ENCODE measurements around the gene UBE2E2.
"Not testable (repeated sequence)": the region's sequence is repeated elsewhere in the genome, so short reads cannot be mapped to it uniquely, and the experiment has no call there.

UBE2E2 gene

DNA sequence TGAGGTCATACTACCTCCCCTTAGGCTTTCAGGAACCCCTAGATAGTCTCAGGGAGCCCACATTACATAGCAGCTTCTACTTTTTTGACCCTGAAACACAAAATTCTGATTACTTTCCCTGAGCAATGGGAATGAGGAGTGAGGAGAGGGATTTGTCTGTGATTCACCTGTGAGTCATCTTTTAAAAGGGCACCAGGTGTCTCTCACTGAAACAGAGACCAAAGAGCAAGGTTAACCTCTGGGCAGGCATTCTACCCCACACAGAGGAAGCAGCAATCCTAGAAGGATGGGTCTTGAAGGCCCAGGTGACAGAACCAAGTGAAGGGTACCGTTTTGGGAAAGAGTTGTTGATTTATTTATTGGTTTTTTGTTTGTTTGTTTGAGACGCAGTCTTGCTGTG is 31.1 kb upstream of the UBE2E2 start:
- H3K27ac ChIP-seq (ENCODE audit: low read depth, low read length): no peak overlapping the region
- no peaks in the 10 kb centered on the region for H3K4me1 ChIP-seq (ENCODE audit: control insufficient read depth, insufficient read depth, low read length)
- no peaks in the 10 kb centered on the region for H3K27me3 ChIP-seq (ENCODE audit: control insufficient read depth, insufficient read depth, low read length)
- H3K36me3 ChIP-seq (ENCODE audit: control insufficient read depth, insufficient read depth, low read length): no peaks in the 10 kb centered on the region
- no peak overlapping the region for H3K4me3 ChIP-seq (ENCODE audit: low read length)
- H3K9ac ChIP-seq (ENCODE audit: low read length): no peak overlapping the region

DNA sequence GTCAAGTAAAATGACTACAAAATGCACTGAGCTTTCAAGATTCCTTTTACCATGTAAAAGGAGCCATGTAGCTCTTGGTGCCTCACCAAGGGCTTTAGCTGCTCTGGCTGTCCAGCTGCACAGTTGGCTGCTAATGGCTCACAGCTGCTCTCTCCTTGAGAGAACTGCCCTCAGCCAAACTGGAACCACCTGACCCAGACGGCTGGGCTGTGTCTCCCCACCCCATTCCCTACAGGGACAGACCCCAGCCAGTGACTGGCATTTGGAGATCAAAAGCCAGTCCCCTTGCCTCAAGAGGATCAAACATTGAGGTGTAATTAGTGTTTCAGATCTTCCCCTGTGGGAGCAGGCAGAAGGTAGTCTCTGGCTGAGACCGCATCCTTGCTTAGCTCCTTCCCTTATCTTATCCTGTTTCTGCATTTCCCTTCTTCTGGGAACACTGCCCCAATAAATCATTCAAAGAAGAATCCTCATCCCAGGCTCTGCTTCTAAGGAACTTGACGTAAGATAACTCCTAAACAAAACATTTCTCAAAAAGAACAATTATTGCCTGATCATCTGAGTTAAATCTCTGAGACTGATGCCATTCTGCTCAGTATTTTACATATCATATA is 28.6 kb upstream of the UBE2E2 start:
- no peak overlapping the region for H3K9ac ChIP-seq (ENCODE audit: low read length)
- H3K27me3 ChIP-seq (ENCODE audit: control insufficient read depth, insufficient read depth, low read length): no peaks in the 10 kb centered on the region
- no peaks in the 10 kb centered on the region for H3K36me3 ChIP-seq (ENCODE audit: control insufficient read depth, insufficient read depth, low read length)
- no peaks in the 10 kb centered on the region for H3K4me1 ChIP-seq (ENCODE audit: control insufficient read depth, insufficient read depth, low read length)
- H3K27ac ChIP-seq (ENCODE audit: low read depth, low read length): no peak overlapping the region
- no peak overlapping the region for H3K4me3 ChIP-seq (ENCODE audit: low read length)

DNA sequence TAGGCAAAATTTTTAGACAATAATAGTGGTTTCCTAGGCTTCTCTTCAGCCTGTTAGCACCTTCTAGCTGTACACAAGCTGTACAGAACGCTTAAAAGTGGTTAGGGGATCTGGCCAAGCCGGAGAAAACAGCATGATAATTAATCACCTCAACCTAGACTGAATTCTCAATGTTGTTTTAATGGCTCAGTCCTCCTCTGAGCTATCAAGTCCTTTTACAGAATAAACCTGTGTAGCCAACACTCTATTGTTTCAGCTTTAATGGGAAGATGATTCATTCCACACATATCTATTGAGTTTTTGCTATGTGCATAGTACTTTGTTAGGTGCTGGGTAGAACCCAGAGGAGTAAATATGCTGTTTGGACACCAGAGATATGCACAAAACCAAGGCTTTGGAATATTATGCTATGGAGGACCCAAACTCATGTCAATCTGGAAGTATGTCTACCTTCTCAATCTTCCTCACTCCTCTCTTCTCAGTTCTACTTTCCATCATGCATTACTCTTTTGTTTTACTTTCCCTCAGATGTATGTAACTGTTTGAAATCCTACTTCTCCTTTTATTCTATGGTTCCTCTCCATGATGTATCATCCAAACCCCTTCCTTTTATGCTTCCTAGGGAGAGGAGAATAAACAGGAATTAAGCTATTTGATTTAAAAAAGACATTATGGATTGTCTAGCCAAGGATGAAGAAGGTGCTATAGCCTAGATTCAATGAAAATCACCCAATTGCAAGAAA is 27.6 kb upstream of the UBE2E2 start:
- H3K9ac ChIP-seq (ENCODE audit: low read length): no peak overlapping the region
- no peak overlapping the region for H3K27ac ChIP-seq (ENCODE audit: low read depth, low read length)
- H3K36me3 ChIP-seq (ENCODE audit: control insufficient read depth, insufficient read depth, low read length): no peaks in the 10 kb centered on the region
- no peaks in the 10 kb centered on the region for H3K27me3 ChIP-seq (ENCODE audit: control insufficient read depth, insufficient read depth, low read length)
- H3K4me3 ChIP-seq (ENCODE audit: low read length): no peak overlapping the region
- no peaks in the 10 kb centered on the region for H3K4me1 ChIP-seq (ENCODE audit: control insufficient read depth, insufficient read depth, low read length)

DNA sequence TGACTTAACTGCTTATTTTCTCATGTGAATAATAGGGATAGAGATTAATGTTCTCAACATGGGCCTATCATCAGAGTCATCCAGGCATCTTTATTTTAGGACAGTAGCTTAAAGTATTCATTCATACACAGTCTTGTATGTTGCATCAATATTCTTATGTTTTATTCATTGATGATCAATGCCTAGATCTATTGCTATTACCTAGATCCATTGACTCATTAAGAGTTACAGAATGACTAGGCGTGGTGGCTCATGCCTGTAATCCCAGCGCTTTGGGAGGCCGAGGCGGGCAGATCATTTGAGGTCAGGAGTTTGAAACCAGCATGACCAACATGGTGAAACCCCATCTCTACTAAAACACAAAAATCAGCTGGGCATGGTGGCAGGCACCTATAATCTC is 26.3 kb upstream of the UBE2E2 start:
- H3K27ac ChIP-seq (ENCODE audit: low read depth, low read length); H3K27me3 ChIP-seq (ENCODE audit: control insufficient read depth, insufficient read depth, low read length); H3K4me3 ChIP-seq (ENCODE audit: low read length); H3K36me3 ChIP-seq (ENCODE audit: control insufficient read depth, insufficient read depth, low read length); H3K9ac ChIP-seq (ENCODE audit: low read length); H3K4me1 ChIP-seq (ENCODE audit: control insufficient read depth, insufficient read depth, low read length): not testable (repeated sequence)

DNA sequence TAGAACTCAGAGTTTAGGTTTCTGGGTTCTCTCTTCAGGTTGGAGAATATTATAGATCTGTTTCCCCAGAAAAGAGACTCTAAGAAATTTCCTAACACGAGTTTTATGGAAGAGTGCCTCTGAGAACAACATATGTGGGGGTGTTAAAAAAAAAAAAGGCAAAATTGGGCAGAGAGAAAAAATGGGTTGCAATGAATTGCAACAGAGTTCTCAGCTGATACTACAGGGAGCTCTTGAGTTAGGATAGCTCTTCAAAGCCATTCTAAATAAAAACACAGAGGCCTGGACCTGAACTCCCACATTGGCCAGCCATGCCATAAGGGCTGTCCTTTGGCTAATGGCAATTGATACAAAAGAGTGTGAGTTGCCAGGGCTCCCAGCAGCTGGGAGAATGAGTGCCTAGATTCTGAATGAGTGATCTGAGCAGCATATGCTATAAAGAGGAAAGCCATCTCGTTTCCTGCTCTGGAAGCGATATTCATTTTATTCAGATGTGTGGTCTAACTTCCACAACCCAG is 20.1 kb upstream of the UBE2E2 start:
- H3K27me3 ChIP-seq (ENCODE audit: control insufficient read depth, insufficient read depth, low read length): no peaks in the 10 kb centered on the region

DNA sequence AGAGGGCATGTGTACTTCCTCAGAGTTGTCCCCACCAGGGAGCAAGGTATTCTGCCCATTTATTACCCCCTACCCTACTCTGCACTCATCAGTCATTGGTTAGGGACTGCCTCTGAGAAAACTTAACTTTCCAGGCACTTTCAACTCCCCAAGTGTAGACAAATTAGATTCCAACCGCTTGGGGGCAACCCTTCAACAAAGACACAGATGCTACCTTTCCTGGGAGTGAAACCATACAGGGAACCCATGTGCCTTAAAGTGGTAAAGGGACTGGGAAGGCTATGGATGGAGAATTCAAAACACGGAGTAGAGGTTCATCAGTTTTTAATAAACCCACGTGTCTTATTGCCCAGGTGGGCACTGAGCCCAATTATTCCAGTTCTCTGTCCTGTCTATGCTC is 19.4 kb upstream of the UBE2E2 start:
- no peaks in the 10 kb centered on the region for H3K27me3 ChIP-seq (ENCODE audit: control insufficient read depth, insufficient read depth, low read length)
- H3K4me3 ChIP-seq (ENCODE audit: low read length): no peak overlapping the region
- H3K4me1 ChIP-seq (ENCODE audit: control insufficient read depth, insufficient read depth, low read length): no peaks in the 10 kb centered on the region
- no peak overlapping the region for H3K27ac ChIP-seq (ENCODE audit: low read depth, low read length)
- H3K36me3 ChIP-seq (ENCODE audit: control insufficient read depth, insufficient read depth, low read length): no peaks in the 10 kb centered on the region
- H3K9ac ChIP-seq (ENCODE audit: low read length): no peak overlapping the region

More for the DNA sequence above, 20.1 kb upstream of the UBE2E2 start:
- no peak overlapping the region for H3K27ac ChIP-seq (ENCODE audit: low read depth, low read length)
- H3K36me3 ChIP-seq (ENCODE audit: control insufficient read depth, insufficient read depth, low read length): no peaks in the 10 kb centered on the region
- no peaks in the 10 kb centered on the region for H3K4me1 ChIP-seq (ENCODE audit: control insufficient read depth, insufficient read depth, low read length)
- H3K4me3 ChIP-seq (ENCODE audit: low read length): no peak overlapping the region
- H3K9ac ChIP-seq (ENCODE audit: low read length): no peak overlapping the region

DNA sequence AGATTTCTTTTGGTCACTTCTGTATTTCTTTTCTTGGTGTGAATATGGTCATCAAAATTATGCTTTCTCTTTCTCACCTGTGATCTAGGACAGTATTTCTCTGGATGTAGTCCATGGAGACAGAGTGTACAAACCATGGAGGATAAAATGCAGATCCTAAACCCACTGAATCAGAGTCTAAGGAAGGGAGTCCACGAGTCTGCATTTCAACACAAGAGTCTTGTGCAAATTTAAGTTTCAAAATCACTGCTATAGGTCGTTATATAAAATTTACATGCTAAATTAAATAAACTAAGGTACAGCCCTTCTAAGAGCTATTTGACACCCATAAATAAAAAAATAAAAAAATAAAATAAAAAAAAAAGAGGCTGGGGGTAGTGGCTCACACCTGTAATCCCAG is 17.3 kb upstream of the UBE2E2 start:
- Histone ChIP-seq H3K27me3 (ENCODE audit: control insufficient read depth, insufficient read depth, low read length) (no peaks in the 10 kb centered on the region), H3K27ac (ENCODE audit: low read depth, low read length) (no peak overlapping the region), H3K4me3 (ENCODE audit: low read length) (no peak overlapping the region), H3K4me1 (ENCODE audit: control insufficient read depth, insufficient read depth, low read length) (no peaks in the 10 kb centered on the region), H3K9ac (ENCODE audit: low read length) (no peak overlapping the region), H3K36me3 (ENCODE audit: control insufficient read depth, insufficient read depth, low read length) (no peaks in the 10 kb centered on the region)

DNA sequence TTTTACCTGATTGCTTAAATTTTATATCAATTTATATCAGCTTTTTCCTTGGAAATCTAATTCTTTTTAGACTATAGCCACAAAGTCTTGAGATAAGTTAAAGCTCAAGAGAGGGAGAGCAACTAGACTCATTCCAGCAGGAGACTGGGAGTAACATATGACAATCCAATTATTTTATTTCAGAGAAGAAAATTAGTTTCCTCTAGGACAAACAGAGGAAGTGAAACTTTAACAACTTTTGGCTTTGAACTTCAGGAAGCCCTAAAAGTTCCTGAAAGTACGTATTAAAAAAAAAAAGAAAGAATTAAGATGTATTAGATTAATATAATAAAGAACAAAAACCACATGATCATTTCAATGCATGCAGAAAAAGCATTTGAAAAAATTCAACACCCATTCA is 13.9 kb upstream of the UBE2E2 start:
- Histone ChIP-seq H3K4me3 (ENCODE audit: low read length) (no peak overlapping the region), H3K9ac (ENCODE audit: low read length) (no peak overlapping the region), H3K36me3 (ENCODE audit: control insufficient read depth, insufficient read depth, low read length) (no peaks in the 10 kb centered on the region), H3K4me1 (ENCODE audit: control insufficient read depth, insufficient read depth, low read length) (no peaks in the 10 kb centered on the region), H3K27ac (ENCODE audit: low read depth, low read length) (no peak overlapping the region), H3K27me3 (ENCODE audit: control insufficient read depth, insufficient read depth, low read length) (no peaks in the 10 kb centered on the region)

DNA sequence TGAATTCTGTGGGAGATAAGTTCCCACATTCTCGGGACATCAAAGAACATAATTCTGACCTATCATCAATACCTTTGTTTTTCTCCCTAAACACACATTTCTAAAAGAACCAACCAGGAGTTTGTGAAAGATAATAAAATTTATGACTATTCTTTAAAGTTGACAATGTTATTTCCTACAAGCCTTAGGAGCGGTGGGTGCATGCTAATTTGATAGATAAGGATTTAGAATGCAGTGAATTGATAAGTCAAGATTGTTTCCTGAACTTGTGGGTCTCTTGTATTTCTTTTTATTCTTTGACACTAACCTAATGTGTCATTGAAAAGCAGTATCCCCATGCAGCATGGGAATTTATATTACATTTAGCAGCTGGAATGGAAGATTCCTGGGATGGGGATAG is 10.3 kb upstream of the UBE2E2 start:
- no peak overlapping the region for H3K4me3 ChIP-seq (ENCODE audit: low read length)
- no peak overlapping the region for H3K9ac ChIP-seq (ENCODE audit: low read length)
- H3K27ac ChIP-seq (ENCODE audit: low read depth, low read length): no peak overlapping the region
- H3K4me1 ChIP-seq (ENCODE audit: control insufficient read depth, insufficient read depth, low read length): no peaks in the 10 kb centered on the region
- H3K36me3 ChIP-seq (ENCODE audit: control insufficient read depth, insufficient read depth, low read length): no peaks in the 10 kb centered on the region
- no peaks in the 10 kb centered on the region for H3K27me3 ChIP-seq (ENCODE audit: control insufficient read depth, insufficient read depth, low read length)

DNA sequence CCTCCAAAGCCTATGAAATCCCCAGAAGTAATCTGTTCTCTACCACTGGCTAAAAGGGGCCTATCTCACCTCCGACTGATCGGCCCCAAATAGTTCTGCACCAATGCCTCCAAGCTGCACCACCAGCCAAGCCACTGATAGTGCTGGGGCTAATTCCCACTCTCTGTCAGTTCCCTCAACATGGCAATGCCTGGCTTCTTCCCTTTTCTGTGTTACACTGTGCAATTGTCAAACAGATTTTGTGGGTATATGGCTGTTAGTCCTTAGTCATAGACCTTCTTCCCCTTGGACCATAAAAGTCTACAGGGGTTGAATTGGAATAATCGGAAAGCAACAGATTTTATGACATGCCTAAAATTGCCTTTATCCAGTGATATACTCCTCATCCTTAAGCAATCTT is 9.3 kb upstream of the UBE2E2 start:
- no peak overlapping the region for H3K9ac ChIP-seq (ENCODE audit: low read length)
- H3K4me3 ChIP-seq (ENCODE audit: low read length): no peak overlapping the region
- no peak overlapping the region for H3K27ac ChIP-seq (ENCODE audit: low read depth, low read length)
- H3K4me1 ChIP-seq (ENCODE audit: control insufficient read depth, insufficient read depth, low read length): no peaks in the 10 kb centered on the region
- no peaks in the 10 kb centered on the region for H3K27me3 ChIP-seq (ENCODE audit: control insufficient read depth, insufficient read depth, low read length)
- H3K36me3 ChIP-seq (ENCODE audit: control insufficient read depth, insufficient read depth, low read length): no peaks in the 10 kb centered on the region

DNA sequence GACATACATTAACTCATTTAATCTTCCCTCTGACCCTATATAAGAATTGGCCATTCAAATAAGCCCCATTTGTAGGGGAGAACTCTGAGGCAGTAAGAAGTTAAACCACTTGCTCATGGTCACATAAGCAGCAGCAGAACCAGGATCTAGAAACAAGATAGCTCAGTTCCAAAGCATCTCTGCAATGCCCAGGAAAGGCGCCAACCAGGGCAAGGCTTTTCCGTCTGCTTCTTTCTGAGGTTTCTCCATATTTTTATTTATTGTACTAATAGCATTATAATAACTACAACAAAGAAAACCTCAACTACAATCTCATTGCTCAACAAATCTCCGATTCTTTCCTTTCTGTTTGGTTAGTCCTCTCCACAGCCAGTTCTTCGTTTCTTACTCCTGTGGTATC is 4.3 kb upstream of the UBE2E2 start:
- Histone ChIP-seq H3K4me1 (ENCODE audit: control insufficient read depth, insufficient read depth, low read length) (peaks cover 3% of the 10 kb centered on the region), H3K27ac (ENCODE audit: low read depth, low read length) (no peak overlapping the region), H3K27me3 (ENCODE audit: control insufficient read depth, insufficient read depth, low read length) (no peaks in the 10 kb centered on the region), H3K9ac (ENCODE audit: low read length) (no peak overlapping the region), H3K36me3 (ENCODE audit: control insufficient read depth, insufficient read depth, low read length) (no peaks in the 10 kb centered on the region), H3K4me3 (ENCODE audit: low read length) (no peak overlapping the region)

DNA sequence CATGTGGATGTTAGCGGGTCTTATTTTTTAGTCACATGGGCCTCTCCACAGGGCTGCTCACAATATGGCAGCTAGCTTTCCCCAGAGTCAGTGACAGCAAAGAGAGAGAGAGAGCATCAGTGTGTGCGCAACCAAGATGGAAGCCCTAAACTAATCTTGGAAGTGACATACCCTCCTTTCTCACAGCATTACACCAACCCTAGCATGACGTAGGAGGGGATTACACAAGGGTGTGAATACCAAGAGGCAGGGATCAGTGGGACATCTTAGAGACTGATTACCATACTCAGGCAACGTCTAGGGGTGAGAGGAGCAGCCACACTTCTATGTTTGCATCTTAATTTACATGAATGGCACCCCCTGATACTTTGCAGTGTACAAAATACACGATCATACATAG is 3.5 kb upstream of the UBE2E2 start:
- Histone ChIP-seq H3K36me3 (ENCODE audit: control insufficient read depth, insufficient read depth, low read length) (no peaks in the 10 kb centered on the region), H3K9ac (ENCODE audit: low read length) (no peak overlapping the region), H3K27me3 (ENCODE audit: control insufficient read depth, insufficient read depth, low read length) (no peaks in the 10 kb centered on the region), H3K4me3 (ENCODE audit: low read length) (no peak overlapping the region), H3K27ac (ENCODE audit: low read depth, low read length) (no peak overlapping the region), H3K4me1 (ENCODE audit: control insufficient read depth, insufficient read depth, low read length) (peaks cover 5% of the 10 kb centered on the region)

All from rectal smooth muscle tissue (tissue), 1 donor.